ENCODE data around the gene ACVR1C. TPM values are rescaled to one million over a fixed set of nuclear protein-coding genes. Genes with fewer than 3 reads are reported as not detected.

ACVR1C gene
- total RNA-seq, 1 experiment from 2014 or later, result not detected

DNA sequence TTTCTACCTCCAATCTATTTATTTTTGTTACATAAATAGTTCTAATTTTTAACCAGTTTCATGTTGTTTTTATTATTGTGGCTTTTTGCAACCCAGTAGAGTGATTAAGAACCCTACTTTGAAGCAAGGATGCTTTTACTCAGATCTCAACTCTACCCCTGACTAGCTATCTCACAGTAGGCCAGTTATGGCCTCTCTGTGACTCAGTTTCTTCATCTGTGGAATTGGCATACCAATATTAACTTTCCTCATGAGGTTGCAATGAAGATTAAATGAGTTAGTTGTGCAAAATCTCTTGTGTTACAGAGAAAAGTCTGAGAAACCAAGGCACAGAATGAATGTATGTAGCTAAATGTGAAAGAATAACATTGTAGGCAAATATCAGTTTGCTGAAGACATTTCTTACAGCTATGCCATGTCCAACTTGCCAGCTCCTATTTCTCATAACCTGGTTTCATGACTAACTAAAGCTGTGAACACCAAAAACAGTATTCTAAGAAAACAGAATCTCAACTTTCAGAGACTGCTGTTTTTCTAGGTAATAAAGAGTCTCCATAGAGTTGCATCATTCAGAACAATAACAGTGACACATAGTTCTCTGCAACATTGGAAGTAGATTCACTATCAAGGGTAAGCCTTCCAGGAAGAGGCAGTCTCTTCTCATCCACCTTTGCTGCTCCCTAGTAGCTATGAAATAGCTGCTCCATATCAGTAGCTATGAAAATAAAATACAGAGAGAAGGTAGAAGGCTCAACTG is 151.5 kb downstream of the ACVR1C start:
- Histone ChIP-seq H3K4me3 (no peak overlapping the region), H3K4me1 (replicated peaks) (no peaks in the 10 kb centered on the region; the same call in 1 of the 2 replicates), H3K9me3 (replicated peaks) (no peaks in the 10 kb centered on the region), H3K27ac (no peak overlapping the region), H3K27me3 (replicated peaks) (no peaks in the 10 kb centered on the region), H3K36me3 (no peaks in the 10 kb centered on the region)
- no peak for DNase-seq (ENCODE audit: low read depth in 1 of 2, low spot score in 2 of 2)

Other genes starting within 250 kb of the ACVR1C start
- gene CYTIP, start 184.8 kb downstream of the ACVR1C start, total RNA-seq (2014; rRNA removed; shearing (Covaris generic)), result not detected in 2 replicates
- gene ACVR1, start 247.5 kb upstream of the ACVR1C start, total RNA-seq (2014; rRNA removed; shearing (Covaris generic)), result 12.2 and 16.6 TPM in 2 replicates